SIG-M5 treated with dmso at 0.1 percent for 504 hours (cell line): ENCODE results near the gene LRATD1.

Source experiments
- DNase-seq: peaks from one replicate; lab custom pipeline; 2025; ENCODE audit not compliant: unreplicated experiment; lab: John Stamatoyannopoulos, UW

LRATD1 gene

DNA sequence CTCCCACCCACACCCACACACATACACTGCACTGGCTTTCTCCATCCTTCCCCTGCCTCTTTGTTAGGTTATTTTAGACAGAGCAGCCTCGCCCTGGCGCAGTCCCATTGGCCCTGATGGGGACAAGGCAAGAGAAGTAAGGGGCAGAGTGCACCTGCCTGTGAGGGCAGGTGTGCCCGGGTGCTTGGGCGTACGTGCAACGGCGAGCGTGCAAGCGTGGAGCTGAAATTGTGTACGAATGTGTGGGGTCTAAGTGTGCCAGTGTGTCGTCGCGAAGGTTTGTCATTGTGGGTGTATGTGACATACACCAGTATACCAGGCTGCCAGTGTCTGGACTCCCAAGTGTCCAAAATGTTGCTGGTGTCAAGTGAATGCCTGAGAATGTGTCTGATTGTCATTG is 544 bp downstream of the LRATD1 start:
- no peak for DNase-seq

DNA sequence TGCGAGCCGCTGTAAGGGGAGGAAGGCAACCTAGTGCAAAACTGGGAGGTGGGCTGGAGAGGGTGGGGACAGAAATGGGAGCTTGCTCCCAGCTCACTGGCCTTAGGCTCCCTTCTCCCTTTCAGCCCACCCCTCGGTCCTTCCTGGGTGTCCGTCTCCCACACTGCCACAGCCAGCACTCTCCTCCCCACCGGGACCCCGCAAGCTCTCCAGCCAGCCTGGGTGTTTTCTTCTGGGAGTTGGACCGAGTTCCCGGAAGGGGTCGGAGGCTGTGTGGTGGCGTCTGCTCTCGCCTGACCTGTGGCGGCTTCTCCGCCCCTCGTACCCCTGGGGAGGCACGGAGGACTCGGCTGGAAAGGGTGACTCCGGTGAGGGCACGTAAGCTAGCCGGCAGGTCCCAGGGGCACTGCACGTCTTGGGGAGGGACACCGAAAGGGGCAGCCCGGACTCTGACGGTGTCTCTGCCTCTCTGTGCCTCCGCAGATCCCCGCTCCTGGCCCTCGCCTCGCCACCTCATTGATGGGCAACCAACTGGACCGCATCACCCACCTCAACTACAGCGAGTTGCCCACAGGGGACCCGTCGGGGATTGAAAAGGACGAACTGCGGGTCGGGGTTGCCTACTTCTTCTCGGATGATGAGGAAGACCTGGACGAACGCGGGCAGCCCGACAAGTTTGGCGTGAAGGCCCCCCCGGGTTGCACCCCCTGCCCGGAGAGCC is 1.1 kb downstream of the LRATD1 start:
- no peak for DNase-seq

DNA sequence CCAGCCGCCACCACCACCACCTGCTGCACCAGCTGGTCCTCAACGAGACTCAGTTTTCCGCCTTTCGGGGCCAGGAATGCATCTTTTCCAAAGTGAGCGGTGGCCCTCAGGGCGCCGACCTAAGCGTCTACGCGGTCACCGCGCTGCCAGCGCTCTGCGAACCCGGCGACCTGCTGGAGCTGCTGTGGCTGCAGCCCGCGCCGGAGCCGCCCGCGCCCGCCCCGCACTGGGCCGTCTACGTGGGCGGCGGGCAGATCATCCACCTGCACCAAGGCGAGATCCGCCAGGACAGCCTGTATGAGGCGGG is 1.6 kb downstream of the LRATD1 start:
- DNase-seq = no peak

DNA sequence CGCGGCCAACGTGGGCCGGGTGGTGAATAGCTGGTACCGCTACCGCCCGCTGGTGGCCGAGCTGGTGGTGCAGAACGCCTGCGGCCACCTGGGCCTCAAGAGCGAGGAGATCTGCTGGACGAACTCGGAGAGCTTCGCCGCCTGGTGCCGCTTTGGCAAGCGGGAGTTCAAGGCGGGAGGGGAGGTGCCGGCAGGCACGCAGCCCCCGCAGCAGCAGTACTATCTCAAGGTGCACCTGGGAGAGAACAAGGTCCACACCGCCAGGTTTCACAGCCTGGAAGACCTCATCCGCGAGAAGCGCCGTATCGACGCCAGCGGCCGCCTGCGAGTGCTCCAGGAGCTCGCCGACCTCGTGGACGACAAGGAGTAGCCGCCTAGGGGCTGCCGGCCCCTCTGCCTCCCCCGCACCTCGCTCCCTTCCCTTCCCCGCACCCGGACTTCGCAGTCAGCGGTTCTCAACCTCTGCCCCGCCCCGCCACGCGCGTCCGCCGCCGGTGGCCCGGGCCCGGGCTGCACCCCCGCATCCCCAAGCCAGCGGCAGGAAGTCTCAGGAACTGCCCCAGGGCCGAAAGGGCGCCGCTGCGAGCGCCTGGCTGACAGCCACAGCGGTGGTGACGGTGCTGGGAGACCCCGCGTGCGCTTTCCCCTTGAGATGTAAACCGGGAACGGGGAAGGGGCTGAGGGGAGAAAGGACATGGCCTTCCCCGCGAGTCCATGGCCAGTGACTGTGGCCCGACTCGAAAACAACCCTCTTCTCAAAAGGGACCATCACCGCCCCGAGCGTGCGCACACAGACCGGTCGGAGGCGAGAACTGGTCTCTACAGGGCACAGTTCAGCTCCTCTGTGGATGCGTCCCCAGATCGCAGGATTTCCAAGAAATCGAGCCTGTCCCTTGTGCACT is 2.2 kb downstream of the LRATD1 start:
- DNase-seq = peak; percentile 29

DNA sequence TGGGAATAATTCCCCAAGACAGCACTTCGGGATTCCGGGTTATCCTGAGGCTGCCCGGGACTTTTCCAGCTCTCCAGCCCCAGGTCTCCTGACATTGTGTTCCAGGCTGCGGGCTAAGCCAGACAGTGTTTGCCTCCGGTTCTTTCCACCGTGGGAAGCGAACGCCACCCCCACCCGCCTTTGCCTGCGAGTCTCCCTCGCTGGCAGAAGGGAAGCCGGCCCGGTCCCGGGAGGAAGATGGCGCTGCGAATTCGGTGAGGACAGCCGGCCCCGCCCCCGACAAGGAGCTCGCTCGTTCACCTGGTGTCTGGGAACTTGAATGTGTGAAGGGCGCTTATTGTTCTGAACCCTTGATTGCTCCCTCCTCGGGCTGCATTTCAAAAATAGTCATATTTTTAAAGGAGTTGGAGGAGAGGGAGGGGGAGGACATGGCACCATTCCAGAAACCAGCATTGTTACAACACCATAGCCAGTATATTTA is 2.9 kb downstream of the LRATD1 start:
- peak; percentile 17 for DNase-seq

DNA sequence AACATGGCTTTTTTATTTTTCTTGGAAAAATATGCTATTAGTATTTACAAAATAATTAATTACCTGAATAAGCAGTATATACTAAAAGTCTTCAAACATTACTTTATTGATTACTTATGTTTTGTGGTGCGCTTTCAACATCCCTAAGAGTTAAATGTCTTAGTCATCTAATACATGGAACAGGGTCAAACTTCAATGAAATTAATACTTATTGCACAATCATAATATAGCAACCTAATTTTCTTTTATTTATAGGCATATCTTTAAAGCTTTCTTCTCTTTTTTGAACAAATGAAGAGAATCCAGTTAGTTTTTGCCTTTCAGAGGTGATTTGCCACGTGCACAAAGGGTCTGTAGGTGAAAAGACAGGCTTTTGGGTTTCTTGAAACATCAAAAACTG is 6.0 kb downstream of the LRATD1 start:
- no peak for DNase-seq

DNA sequence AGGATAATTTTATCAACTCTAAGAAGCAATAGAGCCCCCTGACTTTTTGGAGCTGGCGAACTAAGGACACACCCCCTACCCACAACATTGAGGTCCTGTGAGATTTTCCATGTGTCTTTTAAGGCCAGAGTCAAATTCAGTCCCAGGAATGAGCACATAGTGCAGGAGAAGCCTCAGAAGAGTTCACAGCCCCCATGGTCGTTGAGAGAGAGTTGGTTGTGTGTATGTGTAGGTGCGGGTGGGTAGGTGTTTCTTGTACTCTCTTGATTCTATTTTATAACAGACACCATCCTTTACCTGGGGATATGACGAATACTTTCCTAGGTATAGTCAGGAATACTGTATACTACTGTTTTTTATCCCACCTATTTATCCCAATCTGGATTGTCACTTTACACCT is 8.6 kb downstream of the LRATD1 start:
- no peak for DNase-seq

DNA sequence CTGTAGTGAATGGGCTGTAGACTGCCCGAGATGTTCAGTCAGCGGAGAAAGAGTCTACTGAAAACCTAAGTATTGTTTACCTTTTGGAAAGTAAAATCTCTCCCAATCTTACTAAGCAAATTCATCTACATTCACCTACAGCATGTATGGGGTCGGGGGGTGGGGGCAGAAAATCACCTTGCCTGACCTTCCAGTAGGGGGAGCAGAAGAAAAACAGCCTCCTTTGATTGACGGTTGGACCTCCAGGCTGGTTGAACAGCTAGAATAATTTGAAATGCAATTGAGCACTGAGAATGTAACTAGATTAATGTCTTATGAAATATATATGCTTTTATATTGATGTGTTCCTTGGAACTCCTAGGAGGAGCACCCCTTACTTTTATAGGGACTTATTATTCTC is 10.0 kb downstream of the LRATD1 start:
- DNase-seq = no peak

DNA sequence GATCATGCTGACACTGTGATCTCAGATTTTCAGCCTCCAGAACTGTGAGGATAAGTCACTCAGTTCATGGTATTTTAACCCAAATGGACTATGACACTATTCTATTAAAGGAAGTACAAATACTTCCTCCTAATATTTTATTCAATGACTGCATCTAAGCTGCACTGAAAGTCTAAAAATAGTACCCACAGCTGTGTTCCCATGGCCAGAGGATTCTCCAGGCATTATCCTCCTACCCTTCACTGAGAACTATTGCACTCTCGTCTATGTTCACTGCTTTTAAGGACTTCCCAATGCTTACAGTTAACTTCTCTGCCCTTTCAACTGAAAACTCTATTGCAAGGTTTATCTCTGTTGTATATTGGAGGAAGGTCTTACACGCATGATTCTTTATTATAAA is 15.2 kb downstream of the LRATD1 start:
- no peak for DNase-seq

DNA sequence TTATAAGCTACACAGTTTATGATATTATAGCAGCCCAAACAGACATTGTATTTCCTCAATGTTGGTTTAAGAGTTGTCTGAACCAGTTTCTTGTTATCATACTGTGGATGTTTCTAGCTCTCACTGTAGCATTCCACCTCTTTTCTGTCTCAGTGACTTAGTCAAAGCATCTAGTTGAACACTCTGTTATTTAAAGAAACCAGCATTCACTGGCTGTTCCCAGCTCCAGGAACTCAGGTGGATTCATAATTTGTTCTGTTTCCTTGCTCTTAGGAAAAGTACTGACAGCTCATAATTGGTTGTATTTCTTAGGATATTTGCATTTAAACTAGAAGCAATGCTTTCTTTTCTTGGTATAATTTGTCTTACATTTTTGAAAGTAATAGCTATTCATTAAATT is 17.5 kb downstream of the LRATD1 start:
- DNase-seq = no peak

DNA sequence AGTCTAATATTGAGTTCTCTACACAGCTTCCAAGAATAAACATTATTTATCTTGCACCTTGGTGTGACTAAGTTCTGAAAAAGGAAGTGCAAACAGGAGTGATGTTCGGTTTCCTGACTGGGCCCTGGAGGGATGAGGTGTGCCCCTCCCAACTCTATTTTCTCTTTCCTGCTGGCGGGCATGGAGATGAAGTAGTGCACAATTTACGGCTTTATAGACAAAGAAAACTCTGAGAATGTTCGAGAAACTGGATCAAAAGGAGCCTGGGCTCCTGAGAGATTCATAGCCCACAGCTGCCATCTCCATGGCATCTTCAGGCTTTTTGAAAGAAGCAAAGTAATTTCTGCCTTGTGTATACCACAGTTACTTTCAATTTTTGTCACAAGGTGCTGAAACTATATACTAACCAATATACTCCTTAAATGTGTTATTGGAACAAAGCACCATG is 22.3 kb downstream of the LRATD1 start:
- no peak for DNase-seq

DNA sequence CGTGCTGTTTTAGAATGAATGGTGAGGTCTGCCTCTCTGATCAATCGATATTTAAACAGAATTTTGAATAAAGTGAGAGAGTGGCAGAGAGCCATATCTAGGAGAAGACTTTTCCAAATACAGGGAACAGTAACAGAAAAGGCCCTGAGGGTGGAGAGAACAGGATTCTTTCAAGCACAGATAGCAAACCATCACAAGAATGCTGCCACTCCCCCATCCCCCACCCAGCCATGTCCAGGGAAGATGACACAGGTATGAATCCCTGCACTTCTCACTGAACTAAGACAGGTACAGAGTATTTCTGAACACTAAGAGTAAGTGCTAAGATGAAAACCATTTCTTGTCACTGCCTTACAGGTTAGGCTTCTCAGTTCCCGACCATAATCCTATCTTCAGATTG is 23.6 kb downstream of the LRATD1 start:
- DNase-seq = no peak

DNA sequence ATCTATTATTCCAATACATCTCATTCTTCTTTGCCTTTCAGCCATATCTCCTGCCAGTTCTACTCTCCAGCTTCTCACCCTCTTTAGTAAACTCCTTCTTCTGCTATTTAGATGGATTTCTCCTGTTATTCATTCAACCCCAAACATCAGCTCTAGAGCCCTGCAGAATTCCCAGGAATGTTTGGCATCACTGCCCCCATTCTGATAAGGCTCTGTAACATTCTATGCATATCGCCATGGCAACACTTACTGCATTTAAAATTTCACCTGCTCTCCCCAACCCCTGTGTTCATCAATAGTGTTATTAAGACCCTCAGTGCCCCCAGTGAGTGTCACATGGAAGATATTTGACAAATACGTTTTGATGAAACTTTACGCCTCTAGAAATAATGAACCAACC is 28.6 kb downstream of the LRATD1 start:
- DNase-seq = no peak

DNA sequence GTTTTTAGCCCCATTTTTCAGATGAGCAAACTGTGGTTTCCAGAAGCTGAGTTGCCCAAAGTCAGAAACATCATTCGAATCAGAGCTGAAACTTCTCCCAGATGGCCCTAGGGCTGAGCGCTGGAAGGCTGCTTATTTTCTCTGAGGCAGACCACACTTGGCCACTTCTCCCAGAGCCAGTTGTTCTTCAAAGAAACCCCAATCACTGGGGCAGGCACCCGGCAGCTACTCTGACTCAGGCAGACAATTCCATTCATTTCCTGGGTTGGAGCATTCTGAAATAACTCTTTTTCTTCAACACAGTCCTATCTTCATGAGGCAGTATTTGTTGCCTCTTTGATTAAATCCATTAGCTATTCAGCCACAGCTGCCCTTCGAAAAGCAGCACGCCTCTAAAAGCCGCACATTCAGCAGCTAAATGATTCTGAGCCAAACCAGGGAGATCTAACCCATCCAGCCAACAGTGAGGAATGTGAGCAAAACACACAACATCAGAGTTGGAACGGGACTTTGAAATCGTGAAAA is 40.9 kb downstream of the LRATD1 start:
- DNase-seq = no peak

DNA sequence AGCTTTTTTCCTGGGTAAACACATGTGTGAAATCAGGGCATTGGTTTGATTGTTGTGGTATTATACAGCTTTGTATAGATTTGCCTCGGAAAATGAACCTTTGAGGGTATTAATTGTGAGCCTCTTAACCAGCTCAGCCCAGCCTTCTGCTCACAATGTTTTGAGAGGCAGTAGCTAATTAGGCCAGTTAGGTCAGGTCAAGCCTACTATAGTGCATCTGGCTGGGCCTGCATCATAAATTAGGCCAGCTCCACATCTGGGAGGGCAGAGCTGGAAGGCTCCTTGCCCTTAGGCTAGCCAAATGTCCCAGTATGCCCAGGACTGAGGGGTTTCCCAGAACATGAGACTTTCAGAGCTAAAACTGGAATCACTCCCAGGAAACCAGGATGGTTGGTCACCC is 43.0 kb downstream of the LRATD1 start:
- DNase-seq = no peak

DNA sequence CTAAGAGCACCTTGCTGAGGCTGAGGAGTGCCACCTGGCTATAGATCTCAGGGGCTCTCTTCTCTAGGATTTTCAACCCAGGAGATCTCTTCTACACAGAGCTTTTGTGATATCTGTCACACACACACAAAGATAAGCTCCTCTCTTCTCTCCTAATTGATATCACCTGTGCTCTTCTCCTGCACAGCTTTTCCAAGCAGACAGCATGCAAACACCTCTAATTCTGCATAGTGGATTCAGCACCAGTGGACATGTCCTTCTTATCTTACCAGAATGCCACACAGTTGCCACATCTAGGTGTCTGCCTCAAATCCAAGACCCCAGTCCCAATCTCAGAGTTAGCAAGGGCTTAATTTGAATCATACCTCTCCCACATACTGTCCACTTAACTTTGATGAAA is 43.9 kb downstream of the LRATD1 start:
- DNase-seq = no peak

DNA sequence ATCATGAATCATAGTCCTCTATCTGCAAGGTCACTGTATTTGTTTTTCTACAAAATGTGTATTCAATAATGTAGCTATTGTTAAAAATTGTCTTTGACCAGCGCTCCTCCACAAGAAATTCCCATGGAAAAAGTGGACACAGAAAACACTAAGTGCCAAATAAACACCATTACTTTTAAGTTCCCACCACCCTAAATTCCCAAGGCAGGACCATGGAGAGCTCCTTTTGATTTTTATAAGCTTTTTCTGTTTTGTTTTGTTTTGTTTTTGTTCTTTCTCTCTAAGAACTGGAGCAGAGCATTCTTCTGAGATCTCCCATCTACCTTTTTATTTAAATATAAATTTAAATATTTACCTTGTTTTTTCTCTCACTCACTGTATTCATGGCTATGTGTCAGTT is 44.5 kb downstream of the LRATD1 start:
- DNase-seq = no peak

DNA sequence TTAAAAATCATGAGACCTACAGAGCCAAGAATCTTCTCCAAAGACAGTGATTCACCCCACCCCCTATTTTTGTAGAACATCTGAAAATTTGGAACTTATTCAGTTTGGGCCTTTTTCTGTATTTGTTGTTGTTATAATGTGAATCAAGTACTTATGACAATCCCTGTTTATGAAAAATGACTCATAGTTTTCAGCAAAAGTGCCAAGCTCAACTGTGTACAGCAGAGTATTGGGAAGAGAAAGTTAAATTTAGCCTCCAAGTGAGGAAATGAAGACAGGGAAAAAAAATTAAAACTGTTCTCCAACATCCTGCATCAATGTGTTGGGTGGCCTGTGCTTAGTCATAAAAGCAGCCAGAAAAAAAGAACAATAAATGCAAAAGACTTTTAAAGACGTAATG is 46.2 kb downstream of the LRATD1 start:
- no peak for DNase-seq

DNA sequence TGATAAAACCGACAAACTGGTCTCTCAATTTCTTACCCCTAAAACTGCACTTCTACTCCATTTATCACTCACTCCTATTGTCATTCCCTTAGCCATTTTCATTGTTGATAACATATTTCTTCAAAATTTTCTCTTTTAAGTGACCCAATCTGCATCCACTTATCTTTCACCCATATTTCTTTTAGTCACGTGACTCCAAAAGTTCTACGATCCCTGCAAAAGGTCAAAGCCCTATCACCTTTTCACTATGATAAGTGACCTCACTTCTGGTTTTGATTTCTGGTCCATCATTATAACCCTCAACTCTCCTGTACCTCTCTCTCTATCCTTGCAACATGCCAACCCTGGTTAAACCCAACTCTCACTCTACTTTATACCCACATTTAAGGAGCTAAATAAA is 49.1 kb downstream of the LRATD1 start:
- DNase-seq = no peak
